Measurements from ENCODE around the gene ADAM22. TPM values are rescaled to one million over a fixed set of nuclear protein-coding genes. Genes with fewer than 3 reads are reported as not detected.
A peak's percentile ranks its signal among the peaks of the same experiment; 100 is the strongest.

The ADAM22 gene
- total and polyA plus RNA-seq, 10 of the 15 experiments (the other 5 are each of a cell fraction or from before 2014, with no cell fraction given) = 1.4 to 24.5 (median 7.6) TPM

DNA sequence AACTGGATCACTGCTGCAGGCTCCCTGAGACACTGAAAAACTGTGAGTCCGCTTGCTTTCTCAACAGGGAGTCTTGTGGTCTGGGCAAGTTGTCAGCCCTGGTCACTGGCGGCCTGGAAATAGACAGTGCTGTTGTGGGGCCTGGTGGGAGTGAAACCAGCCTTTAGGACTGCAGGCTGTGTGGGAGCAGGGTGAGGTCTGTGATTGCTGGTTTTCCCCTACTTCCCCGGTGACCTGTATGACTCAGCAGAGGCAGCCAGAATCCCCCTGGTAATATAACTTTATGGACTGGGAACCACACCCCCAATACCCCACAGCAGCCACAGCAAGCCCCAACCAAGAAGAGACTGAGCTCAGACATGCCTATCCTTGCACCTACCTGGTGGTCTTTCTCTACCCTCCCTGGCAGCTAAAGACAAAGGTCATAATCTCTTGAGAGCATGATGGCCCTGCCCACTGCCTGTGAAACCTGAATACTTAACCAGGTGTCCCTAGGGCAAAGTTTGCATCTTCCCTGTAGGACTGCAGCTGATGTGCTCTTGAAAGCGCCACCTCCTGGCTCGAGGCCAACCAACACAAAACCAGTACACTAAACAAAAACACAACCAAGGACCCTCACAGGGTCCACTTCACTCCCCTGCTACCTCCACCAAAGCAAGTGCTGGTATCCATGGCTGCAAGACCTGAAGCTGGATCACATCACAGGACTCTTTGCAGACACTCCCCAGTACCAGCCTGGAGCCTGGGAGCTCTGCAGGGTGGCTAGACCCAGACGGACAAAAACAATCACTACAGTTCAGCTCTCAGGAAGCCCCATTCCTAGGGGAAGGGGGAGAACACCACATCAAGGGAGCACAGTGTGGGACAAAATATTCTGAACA is 7.2 kb upstream of the ADAM22 start (continued):
- TF ChIP-seq MYC (IDR thresholded peaks at IDR 0.05; ENCODE audit: insufficient read depth, insufficient read length, insufficient replicate concordance, low read length, severe bottlenecking) (no peak), ZNF622 (IDR thresholded peaks at IDR 0.05) (no peak), FOXK2 (IDR thresholded peaks at IDR 0.05) (no peak), RAD51 (IDR thresholded peaks at IDR 0.05) (0 out of 2 replicates have a peak, but pooled peaks have one; percentile 12), NFIC (IDR thresholded peaks at IDR 0.05; ENCODE audit: low read depth, low read length) (peak; percentile 84), CBX5 (IDR thresholded peaks at IDR 0.05; ENCODE audit: low read depth) (peak; percentile 93; the same call in 1 of the 2 replicates), NR2C1 (IDR thresholded peaks at IDR 0.05) (no peak), BMI1 (IDR thresholded peaks at IDR 0.05; ENCODE audit: borderline replicate concordance) (no peak), ATF7 (IDR thresholded peaks at IDR 0.05; ENCODE audit: low read depth) (peak; percentile 82), MTA3 (IDR thresholded peaks at IDR 0.05; ENCODE audit: borderline replicate concordance, low read length) (peak; percentile 84; the same call in 1 of the 2 replicates), ESRRA (IDR thresholded peaks at IDR 0.05; ENCODE audit: low read length) (no peak), POLR2AphosphoS5 (IDR thresholded peaks at IDR 0.05; ENCODE audit: low read length) (peak; percentile 97), RCOR1 (conservative IDR thresholded peaks at IDR 0.05; ENCODE audit: low read depth, low read length) (no peak), NRF1 (conservative IDR thresholded peaks at IDR 0.05; ENCODE audit: low read depth, low read length) (no peak), YBX1 (IDR thresholded peaks at IDR 0.05) (peak; percentile 66; the same call in 1 of the 2 replicates)
- TF ChIP-seq, protein P1, sequence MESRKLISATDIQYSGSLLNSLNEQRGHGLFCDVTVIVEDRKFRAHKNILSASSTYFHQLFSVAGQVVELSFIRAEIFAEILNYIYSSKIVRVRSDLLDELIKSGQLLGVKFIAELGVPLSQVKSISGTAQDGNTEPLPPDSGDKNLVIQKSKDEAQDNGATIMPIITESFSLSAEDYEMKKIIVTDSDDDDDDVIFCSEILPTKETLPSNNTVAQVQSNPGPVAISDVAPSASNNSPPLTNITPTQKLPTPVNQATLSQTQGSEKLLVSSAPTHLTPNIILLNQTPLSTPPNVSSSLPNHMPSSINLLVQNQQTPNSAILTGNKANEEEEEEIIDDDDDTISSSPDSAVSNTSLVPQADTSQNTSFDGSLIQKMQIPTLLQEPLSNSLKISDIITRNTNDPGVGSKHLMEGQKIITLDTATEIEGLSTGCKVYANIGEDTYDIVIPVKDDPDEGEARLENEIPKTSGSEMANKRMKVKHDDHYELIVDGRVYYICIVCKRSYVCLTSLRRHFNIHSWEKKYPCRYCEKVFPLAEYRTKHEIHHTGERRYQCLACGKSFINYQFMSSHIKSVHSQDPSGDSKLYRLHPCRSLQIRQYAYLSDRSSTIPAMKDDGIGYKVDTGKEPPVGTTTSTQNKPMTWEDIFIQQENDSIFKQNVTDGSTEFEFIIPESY (IDR thresholded peaks at IDR 0.05) = no peak
- TF ChIP-seq, protein P2, sequence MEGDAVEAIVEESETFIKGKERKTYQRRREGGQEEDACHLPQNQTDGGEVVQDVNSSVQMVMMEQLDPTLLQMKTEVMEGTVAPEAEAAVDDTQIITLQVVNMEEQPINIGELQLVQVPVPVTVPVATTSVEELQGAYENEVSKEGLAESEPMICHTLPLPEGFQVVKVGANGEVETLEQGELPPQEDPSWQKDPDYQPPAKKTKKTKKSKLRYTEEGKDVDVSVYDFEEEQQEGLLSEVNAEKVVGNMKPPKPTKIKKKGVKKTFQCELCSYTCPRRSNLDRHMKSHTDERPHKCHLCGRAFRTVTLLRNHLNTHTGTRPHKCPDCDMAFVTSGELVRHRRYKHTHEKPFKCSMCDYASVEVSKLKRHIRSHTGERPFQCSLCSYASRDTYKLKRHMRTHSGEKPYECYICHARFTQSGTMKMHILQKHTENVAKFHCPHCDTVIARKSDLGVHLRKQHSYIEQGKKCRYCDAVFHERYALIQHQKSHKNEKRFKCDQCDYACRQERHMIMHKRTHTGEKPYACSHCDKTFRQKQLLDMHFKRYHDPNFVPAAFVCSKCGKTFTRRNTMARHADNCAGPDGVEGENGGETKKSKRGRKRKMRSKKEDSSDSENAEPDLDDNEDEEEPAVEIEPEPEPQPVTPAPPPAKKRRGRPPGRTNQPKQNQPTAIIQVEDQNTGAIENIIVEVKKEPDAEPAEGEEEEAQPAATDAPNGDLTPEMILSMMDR (IDR thresholded peaks at IDR 0.05 in 2 of 3, conservative IDR thresholded peaks at IDR 0.05 in 1 of 3; ENCODE audit: control insufficient read depth in 2 of 3, extremely low read depth in 1 of 3, insufficient read depth in 1 of 3, low read depth in 3 of 3, low read length in 3 of 3) = peak; percentile 36 to 48 (median 40)
- TF ChIP-seq, protein P3, sequence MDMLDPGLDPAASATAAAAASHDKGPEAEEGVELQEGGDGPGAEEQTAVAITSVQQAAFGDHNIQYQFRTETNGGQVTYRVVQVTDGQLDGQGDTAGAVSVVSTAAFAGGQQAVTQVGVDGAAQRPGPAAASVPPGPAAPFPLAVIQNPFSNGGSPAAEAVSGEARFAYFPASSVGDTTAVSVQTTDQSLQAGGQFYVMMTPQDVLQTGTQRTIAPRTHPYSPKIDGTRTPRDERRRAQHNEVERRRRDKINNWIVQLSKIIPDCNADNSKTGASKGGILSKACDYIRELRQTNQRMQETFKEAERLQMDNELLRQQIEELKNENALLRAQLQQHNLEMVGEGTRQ (IDR thresholded peaks at IDR 0.05; ENCODE audit: borderline replicate concordance, low read depth, low read length) = no peak
- TF ChIP-seq, protein P4, sequence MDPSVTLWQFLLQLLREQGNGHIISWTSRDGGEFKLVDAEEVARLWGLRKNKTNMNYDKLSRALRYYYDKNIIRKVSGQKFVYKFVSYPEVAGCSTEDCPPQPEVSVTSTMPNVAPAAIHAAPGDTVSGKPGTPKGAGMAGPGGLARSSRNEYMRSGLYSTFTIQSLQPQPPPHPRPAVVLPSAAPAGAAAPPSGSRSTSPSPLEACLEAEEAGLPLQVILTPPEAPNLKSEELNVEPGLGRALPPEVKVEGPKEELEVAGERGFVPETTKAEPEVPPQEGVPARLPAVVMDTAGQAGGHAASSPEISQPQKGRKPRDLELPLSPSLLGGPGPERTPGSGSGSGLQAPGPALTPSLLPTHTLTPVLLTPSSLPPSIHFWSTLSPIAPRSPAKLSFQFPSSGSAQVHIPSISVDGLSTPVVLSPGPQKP (IDR thresholded peaks at IDR 0.05; ENCODE audit: low read depth, low read length) = no peak
- TF ChIP-seq, protein P5, sequence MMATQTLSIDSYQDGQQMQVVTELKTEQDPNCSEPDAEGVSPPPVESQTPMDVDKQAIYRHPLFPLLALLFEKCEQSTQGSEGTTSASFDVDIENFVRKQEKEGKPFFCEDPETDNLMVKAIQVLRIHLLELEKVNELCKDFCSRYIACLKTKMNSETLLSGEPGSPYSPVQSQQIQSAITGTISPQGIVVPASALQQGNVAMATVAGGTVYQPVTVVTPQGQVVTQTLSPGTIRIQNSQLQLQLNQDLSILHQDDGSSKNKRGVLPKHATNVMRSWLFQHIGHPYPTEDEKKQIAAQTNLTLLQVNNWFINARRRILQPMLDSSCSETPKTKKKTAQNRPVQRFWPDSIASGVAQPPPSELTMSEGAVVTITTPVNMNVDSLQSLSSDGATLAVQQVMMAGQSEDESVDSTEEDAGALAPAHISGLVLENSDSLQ (IDR thresholded peaks at IDR 0.05) = peak; percentile 20; the same call in 1 of the 2 replicates
- TF ChIP-seq, protein P6, sequence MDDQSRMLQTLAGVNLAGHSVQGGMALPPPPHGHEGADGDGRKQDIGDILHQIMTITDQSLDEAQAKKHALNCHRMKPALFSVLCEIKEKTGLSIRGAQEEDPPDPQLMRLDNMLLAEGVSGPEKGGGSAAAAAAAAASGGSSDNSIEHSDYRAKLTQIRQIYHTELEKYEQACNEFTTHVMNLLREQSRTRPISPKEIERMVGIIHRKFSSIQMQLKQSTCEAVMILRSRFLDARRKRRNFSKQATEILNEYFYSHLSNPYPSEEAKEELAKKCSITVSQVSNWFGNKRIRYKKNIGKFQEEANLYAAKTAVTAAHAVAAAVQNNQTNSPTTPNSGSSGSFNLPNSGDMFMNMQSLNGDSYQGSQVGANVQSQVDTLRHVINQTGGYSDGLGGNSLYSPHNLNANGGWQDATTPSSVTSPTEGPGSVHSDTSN (IDR thresholded peaks at IDR 0.05; ENCODE audit: insufficient replicate concordance, low read depth, low read length) = peak; percentile 16

Data from GM12878 (cell line).